T-helper 2 cell treated with Interferon-gamma antibody and Interleukin-4, amounts not matched to agents 100 ng/mL and 5 ng/mL, for 36 hours (primary cell): ENCODE measurements around the gene ZMAT3. TPM values are rescaled to one million over a fixed set of nuclear protein-coding genes. Genes with fewer than 3 reads are reported as not detected.

ENCODE experiments used
- total RNA-seq: library from RNA; stranded (reverse); gene quantifications from 2 replicates; pipeline ENCODE4 v1.2.3, GENCODE V29; 2022

The ZMAT3 gene
- total RNA-seq, 1 donor from 2014 or later: 17.3 TPM

Other genes with a start within 250 kb of the ZMAT3 start
- 20.0 and 20.8 TPM in 2 replicates for gene PIK3CA, start 76.5 kb upstream of the ZMAT3 start, total RNA-seq
- gene KCNMB3, start 179.3 kb upstream of the ZMAT3 start, total RNA-seq: 1.6 and 1.7 TPM in 2 replicates